NCI-H748 (cell line): ENCODE measurements around the gene PLCE1.

Source experiments
- DNase-seq: peaks from one replicate; lab custom pipeline; 2025; ENCODE audit not compliant: unreplicated experiment; lab: John Stamatoyannopoulos, UW

PLCE1 gene

DNA sequence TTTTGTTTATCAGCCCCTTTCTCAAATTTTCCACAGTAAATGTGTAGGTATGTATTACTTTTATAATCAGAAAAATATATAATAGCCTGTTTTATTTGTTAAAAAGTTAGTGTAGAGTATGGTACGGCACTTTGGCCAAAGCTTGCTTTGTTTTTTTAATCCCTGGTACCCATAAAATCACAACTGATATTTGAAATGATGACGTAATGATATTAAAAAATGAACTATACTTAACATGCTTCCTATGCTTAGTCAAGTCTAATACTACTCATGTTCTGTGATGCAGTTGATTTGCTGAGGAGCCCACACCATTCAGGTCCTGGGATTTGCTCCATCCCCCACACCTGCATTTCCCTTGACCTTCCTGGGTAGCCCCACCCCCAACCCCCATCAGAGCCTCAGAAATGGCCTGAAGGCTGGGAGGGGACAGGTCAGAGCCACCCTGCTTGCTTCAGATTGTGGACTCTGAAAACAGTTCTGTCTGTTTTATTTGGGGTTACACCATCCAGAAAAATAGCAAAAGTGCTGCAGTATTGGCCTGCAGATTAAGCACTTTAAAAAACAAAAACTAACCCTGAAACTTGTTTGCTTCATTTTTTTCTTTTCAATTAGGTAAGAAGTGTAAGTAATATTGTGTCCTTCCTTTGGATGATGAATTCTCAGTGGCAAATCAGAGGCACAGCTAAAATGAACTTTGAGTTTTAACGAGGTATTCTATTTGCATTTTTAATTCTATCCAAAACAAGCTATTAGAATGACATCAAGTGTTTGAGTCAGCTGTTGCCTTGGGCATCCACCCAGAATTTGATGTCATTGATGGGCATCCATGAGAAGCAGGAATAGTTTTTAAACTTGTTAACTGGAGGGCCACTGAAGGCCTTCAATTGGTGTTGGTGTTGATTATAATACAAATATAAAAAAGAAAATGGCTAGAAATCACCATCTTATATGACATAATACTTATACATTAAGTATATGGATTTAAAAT, 23.3 kb downstream of the PLCE1 start:
- DNase-seq: no peak

DNA sequence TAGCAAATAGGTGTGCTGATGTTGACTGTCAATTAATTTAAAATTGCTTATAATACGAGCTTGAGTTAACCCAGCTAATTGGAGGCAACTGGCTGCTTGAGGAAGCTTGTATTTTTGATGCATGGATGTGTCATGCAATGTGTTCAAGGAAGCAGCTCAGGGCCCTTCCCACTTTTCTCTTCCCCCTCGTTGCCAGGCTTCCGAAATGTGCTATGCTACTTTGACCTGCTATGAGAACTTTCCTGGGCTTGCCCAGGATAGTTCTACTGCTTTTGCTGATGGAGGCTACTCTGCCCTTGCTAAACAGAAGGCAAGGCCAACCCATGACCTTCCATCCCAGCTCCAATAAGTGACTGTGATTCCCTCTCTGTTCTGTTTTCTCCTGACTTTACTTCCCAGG, 24.4 kb downstream of the PLCE1 start:
- no peak for DNase-seq

DNA sequence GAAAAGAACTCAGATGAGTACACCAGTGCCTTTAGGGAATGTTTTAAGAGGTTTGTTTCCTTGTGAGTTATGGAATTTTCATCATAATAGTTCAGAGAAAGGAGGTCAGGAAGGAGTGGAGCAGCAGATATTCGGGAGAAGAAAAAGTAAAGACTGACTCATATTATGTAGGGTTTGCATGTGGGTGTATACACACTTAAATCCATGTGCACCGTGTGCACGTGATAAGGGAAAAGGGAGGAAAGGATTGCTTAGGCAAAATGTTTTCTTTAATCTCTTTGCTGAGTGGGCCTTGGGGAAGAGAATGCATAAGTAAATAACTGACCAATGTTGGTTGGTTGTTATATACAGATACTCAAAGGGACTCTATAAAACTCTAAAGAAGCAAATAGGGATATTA, 30.2 kb downstream of the PLCE1 start:
- DNase-seq: no peak

DNA sequence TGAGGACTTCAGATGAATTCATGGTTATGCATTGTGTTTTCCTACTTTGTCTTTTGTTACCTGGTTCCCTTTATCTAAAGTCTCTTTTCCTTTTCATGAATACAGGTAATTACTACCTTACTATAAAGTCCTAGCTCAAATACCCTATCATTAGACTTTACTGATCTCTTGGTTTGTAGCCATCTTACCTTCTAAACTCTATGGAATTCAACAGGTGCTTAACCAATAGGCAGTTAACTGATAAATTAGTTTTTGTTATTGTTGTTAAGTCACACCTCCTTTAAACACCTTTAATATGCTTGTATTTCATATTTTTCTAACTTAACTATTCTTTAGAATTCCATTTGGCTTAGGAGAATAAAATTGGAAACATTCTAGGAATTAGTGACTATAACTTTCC, 30.7 kb downstream of the PLCE1 start:
- DNase-seq: no peak

DNA sequence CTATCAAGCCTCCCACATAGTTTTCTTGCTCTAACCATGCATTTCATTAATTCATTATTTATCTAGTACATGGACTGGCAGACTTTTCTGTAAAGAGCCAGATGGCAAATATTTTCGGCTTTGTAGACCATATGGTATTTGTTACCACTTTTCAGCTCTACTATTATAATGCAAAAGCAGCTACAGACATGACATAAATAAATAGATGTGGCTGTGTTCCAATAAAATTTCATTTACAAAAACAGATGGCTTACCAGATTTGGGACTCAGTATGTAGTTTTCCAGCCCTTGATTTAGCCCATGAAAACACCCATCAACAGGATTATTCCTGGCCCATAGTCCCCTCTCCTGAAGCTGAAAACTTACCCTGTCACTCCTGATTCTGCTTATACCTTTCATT, 32.1 kb downstream of the PLCE1 start:
- DNase-seq: no peak

DNA sequence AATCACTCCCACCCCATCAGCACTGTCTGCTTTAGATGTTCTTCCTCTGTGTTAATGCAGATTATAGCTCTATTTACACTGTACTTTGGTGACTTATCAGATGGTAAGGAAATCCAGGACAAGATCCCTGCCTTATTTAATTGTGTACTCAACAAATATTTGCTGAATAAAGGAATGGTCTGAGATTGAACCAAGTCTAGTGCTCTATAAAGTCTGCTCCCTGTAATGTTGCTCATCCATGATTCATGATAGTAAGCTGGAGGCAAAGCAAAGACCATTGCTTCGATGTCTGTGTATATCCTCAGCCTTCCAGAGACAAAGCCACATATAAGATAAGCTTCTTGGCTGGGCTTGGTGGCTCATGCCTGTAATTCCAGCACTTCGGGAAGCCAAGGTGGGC, 33.5 kb downstream of the PLCE1 start:
- no peak for DNase-seq

DNA sequence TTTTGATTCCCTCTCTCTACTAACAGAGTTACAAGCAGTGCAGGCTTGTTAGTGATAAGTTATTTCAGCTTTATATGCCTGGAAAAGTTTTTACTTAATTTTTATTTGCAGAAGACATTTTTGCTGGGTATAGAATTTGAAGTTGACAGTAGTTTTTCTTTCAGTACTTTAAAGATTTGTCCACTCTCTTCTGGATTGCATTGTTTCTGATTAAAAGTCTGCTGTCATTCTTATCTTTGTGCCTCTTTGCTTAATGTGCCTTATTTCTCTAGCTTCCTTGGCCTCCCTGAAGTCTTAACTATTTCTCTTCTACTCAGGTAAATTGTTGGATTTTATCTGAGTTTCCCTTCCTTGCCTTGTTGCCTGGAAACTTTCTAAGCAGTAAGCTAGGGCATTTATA, 36.2 kb downstream of the PLCE1 start:
- DNase-seq: no peak

DNA sequence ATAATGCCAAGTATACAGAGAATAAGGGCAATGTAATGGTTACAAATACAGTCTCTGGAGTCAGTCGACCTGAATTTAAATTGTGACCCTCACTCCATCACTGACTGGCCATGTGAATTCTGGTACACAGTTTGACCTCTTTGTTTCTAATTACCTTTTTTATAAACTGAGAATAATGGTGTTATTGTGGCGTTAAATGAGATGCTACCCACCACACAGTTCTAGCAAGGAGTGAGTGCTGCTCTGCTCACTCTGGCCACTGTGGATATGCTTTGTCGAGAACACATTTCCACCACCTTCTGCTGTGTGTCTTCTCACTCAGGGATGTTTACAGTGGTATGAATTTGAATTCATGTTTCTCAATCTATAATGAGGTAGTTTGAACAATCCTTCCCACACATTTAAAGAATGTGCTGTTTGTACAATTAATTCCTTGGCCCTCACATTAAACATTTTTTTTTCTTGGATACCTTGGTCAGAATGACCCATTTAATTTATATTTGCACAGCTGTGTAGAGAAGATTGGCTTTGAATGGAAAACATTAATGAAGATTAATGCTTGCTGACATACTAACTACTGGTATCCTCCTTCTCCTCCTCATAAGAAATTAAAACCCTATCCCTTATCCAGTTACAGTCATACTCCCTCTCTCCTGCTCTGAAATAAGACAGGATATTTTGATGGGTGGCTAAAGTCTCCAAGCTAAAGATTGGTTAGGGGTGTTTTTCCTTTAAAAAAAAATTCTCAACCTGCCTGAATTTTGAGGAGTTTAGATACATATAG, 42.4 kb downstream of the PLCE1 start:
- no peak for DNase-seq

DNA sequence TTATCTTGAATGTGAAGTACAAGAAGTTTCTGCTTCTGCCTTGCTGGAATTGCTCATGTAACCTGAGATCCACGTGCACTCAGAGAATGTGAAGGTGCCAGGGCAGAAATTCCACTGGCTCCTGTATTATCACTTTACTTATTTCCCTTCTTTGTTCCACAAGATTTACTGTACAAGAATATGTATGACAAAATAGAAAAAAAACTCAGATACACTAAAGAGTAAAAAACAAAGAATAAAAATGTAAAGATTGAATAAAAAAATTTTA, 43.0 kb downstream of the PLCE1 start:
- no peak for DNase-seq

DNA sequence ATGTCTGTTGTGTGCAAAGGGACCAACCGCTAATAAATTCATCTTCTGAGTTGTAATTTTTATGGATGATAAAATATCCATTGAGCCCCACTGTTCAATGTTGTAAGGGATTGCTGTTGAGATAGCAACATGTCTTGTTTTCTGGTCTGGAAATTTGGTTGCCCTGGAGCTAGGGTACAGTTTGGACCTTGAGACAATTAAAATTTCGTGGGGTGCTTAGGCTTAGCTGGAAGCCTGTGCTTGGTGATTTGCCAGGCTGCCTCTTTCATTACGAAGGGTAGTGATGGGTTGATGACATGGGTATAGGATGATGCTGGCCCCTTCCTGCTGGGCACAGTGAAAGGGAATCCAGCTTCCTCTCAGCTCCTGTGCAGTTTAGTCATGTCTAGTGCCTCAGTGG, 43.6 kb downstream of the PLCE1 start:
- DNase-seq: no peak

DNA sequence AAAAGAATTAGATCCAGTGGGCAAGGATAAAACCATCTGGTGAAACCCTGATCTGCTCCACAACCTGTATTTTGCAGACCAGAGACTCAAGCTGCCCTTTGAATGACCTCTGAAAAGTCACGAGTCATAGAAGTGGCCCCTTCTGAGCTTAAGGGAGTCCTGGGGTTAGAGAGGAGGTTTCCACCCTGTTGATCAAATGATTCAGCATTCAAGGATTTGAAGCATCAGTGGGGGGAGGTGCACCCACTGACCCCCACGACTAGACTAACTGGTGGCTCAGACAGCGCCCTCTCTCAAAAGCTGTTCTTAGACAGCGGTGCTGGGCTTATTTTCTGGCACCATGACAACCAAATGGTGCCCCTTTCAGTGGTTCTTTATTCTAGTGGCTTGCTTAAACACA, 44.3 kb downstream of the PLCE1 start:
- DNase-seq: no peak

DNA sequence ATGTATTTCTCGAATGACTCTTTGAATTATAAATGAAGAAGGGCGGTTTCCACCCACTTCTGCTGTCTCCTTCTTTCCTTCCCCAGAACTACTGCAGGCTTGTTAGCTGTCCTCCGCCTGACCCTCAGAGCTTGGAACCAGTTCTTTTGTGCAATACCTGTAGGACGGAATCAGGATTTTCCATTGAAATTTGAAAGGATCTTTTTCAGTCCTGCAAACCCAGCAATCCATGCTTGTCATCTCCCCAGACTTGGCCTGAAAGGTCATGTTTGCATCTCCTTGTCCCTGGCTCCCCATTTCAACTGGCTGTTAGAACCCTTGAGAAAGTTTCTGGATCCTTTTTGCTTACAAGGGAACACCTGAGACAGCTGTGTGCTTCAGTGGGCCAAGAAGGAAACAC, 47.5 kb downstream of the PLCE1 start:
- DNase-seq: no peak

DNA sequence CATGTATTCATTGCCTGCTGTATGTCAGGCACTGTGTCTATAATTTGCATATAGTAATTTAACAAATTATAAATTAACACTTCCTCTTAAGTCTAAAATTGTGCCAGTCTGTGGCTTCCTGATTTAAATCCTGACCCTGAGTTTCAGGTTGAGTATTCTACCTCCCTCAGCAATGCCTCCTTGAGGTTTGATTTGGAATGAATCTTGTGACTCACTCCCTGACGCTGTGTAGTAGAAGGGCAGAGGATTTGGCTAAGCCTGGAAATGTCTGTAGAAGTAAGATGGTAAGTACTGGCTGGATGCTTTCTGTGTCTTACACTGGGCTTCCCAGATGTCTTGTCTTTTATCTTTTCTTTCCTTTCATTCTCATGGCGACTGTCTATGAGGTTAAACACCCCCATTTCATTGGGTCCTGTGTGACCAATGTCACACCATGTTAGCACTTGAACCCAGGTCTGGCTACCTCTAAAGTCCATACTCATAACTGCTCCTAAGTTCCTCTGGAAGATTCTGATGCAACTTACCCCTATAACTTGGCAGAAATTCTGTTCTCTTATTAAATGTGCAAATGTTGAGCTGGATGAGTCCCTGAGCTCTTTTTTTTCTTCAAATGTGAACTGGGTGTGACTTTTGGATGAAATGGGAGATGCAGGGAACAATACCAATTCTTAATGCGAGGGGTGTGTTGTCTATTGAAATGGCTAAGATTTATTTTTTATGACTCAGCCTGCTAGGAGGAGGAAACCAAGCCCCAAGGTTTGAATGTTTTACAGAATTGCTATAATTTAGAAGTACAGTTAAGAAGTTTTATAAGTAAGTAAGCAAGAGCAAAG, 48.5 kb downstream of the PLCE1 start:
- DNase-seq: no peak

DNA sequence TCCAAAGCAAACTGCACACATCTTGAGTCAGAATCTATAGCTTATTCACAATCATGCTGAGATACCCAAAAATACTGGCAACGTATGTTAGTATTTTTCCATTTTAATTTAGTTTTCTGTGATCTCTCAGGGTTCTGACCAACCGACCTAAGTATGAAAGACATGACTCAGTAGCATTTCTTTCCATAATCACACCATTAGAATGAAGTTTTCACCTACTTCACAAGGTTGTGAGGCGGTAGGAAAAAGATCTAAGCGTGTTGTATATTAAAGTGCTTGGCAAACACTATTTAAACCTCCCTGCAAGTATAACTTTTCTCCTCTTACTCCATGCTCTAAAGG, 49.1 kb downstream of the PLCE1 start:
- DNase-seq: no peak
